ENCODE data around the gene SDK2. TPM values are rescaled to one million over a fixed set of nuclear protein-coding genes. Genes with fewer than 3 reads are reported as not detected.

The SDK2 gene
- total RNA-seq, 1 experiment from 2014 or later, result not detected

DNA sequence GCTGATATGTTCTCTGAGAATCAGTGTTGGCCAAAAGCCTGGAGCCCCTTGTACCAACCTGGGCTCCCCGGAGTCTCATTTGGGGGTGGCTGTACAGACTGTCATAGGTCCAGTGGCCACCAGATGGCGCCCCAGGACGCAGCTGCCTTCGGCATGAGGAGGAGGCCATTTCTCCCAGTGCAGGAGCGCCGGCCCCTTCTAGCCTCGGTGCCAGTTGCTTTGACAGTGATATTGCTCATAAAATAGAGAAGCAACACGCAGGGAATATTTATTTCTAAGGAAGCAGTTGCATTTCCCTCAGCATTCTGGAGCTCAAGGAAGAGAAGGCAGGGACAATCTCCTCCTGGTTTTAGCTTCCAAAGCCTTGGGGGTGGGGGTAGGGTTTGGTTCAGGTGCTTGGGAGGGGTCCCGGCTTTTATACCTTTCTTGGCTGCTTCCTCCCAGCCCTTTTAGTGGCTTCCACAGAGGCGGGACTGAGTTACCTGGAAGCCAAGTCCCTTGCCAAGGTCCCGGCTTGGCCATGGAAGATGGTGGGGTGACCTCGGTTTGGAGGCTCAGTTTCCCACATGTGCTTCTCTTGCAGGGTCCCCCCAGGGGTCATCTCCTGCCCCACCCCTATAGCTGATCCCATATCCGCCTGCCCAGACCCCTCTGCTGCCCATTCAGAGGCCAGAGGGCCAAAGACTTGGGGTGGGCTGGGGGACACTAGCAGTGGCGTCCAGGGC is 214.6 kb downstream of the SDK2 start:
- DNase-seq (ENCODE audit: low spot score), result peak; percentile 81

DNA sequence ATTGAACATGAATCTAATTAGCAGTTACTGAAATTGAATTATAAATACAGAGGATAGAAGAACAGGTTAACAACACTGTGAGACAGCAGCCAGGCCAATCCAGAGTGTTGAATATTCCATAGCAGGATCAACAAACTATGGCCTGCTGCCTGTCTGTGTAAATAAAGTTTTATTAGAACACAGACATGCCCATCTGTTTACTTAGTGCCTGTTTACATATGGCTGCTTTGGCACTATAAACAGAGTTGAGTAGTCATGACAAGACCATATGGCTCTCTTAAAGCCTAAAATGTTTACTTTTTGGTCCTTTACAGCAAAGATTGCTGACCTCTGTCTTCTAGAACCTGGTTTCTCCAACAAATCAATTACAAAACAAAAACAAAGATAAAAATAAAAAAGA is 217.0 kb downstream of the SDK2 start:
- no peak for DNase-seq (ENCODE audit: low spot score)

DNA sequence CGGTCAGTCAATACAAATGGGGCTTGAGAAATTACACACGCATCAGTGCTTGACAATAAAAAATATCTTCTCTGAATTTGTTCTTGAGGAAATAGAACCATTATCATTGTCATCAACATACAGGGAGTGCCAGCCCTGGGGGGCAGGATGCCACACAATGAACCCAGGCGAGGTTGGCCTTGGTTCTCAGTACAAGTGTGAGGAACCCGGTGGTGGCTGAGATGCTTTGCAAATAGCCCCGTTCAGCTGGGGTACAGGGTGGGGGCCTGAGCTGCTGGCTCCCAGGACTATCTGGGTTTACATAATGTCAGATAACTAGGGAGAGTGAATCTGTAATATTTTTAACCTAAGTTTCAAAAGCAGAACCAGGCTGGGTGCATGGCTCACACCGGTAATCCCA is 219.7 kb downstream of the SDK2 start:
- no peak for DNase-seq (ENCODE audit: low spot score)

DNA sequence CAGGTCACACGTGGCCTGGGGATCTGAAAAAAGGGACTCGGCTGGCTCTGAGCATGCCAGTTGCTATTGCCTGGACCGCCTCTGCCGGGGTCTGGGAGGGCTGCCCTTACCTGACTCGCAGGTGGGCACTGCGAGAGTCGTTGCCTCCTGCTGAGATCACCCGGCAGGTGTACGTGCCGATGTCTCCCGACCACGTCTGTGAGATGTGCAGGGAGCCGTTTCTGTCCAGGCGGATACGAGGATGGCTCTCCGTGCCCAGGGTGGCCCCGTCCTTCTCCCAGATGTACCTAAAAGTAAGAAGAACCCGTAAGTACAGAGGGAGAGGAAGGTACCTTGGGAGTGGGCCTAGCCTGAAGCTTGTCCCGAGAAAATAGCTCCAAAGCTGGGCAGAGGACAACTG is 220.4 kb downstream of the SDK2 start:
- DNase-seq (ENCODE audit: low spot score), result no peak

DNA sequence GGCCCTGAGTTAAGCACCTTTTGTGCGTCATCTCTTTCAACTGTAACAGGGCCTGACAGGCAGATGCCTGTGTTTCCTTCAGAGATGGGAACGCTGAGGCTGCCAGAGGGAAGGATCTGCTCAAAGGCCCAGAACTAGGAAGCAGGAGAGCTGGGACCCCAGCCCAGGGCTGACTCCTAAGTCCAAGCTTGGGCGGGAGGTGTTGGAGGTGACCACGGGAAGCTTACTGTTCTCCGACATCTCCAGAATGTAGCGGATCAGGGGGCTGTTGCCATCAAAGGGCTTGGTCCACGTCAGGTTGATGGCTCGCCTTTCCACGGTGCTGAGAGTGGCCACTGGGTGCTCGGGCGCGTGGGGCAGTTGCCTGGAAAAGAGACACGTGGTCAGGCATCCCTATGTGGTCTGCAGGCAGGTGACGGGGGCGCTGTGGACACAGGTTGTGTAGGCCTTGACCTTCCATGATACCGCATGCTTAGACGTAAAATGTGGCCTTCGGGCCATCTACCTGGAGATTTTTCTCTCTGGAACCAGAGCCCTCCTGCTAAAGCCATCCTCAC is 221.0 kb downstream of the SDK2 start:
- DNase-seq (ENCODE audit: low spot score), result no peak

DNA sequence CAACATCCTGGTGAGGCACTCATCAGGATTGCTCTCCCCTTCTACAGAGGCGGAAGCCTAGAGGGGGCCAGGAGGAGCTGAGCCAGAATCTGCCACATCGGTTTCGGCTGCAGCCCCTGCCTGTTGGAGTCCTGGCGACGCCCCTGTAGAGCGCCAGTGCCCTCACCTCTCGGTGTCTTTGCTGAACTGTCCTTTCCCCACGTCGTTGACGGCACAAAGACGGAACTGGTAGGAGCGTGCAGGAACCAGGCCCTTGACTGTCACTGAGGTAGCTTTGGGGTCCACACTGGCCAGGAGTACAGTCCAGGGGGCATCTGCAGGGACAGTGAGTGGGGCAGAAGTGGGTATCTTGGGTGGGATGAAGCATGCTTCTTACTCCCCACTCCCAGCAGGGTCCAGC is 222.1 kb downstream of the SDK2 start:
- no peak for DNase-seq (ENCODE audit: low spot score)

DNA sequence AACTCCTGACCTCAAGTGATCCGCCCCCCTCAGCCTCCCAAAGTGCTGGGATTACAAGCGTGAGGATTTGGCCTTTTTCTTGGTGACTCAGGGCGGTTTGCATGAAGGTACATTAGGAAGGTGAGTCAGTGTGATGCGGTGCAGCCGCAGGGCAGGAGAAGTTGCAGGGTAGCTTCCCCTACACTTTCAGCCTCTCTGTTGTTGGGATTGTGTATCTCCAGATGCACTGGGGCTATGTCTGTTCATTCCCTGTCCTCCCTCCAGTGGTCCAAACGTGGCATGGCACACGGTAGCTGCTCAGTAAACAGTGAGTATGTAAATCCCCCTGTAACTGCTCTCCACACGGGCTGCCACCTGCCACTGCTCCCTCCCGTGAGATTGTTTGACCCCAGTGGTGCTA is 223.3 kb downstream of the SDK2 start:
- peak; percentile 11 for DNase-seq (ENCODE audit: low spot score)

DNA sequence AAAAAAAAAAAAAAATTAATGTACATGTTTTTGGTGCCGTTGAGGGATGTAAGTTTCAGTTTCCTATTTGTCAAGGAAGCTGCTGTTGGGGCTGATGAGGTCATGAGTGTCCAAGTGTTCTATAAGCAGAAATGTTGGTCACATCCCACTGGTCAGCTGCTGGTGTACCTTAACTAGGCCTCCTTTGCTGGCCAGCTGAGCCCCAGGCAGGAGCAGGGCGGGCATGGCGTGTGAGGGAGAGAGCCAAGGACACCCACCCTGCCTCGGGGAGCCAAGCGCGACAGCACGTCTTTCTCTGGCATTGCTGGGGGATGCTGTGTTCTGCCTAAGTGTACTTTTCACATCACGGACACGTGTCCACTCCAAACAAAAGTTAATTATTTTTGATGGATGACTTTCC is 224.4 kb downstream of the SDK2 start:
- no peak for DNase-seq (ENCODE audit: low spot score)

DNA sequence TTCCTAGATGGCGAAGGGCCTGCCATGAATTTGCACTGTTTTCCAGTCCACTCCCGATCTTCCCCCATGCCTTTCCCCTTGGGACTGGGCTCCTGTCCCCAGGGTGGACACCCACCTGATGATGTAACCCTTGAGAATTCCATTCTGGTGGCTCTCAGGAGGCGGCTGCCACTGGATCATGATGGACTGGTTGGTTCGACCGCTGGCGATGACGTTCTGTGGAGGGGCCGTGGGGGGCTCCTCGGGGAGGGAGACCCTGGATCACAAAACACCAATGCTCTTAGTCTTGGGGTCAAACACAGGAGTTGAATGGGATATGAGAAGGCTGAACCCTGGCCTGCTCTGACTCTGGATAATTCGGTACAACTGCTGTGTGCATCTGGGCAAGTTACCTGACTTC is 225.2 kb downstream of the SDK2 start:
- no peak for DNase-seq (ENCODE audit: low spot score)

DNA sequence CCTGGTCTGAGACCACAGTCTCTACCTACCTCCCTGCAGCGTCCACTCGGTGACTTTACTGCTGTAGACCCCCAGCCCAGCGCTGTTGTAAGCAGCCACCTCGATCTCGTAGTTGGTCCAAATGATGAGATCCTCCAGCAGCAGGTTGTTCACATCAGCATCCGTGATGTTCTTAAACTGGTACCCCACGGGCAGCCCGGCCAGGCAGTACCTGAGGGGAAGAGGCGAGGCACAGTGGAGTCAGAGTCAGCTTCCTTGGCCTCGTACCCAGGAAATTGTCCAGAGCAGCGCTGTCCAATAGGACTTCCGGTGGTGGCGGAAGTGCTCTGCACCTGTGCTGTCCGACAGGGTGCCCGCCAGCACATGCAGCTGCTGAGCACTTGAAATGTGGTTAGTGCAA is 228.5 kb downstream of the SDK2 start:
- no peak for DNase-seq (ENCODE audit: low spot score)

DNA sequence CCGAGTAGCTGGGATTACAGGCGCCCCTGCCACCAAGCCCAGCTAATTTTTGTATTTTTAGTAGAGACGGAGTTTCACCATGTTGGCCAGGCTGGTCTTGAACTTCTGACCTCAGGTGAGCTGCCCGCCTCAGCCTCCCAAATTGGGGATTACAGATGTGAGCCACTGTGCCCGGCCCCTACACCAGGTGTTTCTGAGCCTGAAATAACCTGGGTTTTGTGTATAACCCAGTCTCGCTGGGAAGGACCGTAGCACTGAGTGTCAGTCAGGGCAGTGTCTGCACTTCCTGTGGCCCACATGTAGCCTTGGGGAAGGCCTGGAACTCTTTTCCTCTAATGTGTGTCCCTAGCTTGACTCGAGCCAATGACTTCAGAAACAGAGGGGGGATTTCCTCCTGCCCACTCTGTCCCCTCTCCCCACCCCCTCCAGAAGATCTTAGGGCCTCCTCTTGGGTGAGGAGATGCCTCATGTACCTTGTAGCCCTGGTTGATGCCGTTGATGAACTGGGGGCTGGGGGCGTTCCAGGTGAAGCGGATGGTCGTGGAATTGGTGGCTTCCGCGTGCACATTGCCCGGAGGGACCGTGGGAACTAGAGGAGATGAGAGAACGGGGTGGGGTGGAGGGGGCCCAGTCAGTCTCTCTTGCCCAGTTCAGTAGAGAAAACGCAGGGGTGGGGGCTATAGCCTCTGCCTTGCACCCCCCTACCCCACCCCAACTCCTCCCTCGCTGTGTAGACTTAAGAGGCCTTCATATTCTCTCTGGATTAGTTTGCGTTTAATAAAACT is 229.9 kb downstream of the SDK2 start:
- no peak for DNase-seq (ENCODE audit: low spot score)

DNA sequence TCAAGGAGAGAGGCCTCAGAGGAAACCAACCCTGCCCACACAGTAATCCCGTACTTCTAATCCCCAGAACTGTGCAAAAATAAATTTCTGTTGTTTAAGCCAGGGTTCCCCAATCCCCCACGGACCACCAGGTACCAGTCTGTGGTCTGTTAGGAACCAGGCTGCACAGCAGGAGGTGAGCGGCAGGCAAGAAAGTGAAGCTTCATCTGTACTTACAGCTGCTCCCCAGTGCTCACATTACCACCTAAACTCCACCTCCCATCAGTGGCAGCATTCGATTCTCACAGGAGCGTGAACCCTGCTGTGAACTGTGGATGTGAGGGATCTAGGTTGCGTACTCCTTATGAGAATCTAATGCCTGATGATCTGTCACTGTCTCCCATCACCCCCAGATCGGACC is 231.3 kb downstream of the SDK2 start:
- DNase-seq (ENCODE audit: low spot score), result no peak

DNA sequence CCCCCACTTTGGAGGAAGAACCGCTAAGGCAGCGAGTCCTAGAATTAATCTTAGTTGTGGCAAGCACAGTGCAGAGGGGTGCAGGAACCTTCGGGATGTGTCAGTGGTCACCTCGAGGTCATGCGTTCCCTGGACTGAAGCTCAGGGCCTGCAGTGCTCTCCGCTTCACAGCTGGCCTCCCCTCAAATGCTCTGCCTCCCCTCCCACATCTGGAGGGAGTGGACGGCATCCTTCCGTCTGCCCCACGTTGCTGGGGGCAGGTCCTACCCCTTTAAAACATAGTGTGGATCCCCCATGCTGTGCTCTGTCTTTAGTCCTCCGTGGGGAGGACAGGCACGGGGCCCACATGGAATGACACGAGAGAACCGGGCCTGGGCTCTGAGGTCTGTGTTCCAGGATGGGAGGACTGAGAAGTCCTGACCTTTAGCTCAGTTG is 232.9 kb downstream of the SDK2 start:
- DNase-seq (ENCODE audit: low spot score), result no peak

DNA sequence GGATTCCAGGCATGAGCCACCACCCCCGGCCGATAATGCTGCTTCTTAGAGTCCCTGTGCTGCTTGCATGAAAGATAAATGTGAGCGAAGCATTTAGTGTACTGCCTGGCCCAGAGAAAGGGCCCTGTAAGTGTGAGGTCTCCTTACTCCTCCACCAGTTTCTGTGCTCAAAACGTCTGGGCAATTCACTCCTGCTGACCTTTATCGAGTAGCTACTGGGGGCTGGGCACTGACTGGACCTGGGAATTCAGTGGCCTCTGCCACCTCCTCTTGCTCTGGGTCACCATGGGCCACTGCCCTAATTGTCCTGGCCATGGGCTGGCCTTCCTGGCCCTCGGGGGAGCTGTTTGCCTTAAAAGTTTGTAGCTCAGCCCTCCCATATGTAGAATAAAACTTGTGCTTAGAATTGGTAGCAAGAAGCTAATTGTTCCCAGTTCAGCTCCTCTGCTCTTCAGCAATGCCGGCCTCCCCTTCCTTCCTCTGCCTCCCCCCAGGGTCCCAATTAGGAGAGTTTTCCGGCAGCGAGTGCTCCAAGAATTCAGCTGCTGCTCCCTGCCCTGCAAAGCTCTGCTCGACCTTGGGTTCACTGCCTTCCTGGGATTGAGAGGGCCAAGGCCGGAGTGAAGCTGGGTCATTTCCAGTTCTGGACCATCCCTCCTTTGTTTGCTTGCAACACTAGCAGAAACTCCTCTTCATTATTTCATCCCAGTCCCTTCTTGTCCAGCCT is 233.5 kb downstream of the SDK2 start:
- DNase-seq (ENCODE audit: low spot score), result no peak

DNA sequence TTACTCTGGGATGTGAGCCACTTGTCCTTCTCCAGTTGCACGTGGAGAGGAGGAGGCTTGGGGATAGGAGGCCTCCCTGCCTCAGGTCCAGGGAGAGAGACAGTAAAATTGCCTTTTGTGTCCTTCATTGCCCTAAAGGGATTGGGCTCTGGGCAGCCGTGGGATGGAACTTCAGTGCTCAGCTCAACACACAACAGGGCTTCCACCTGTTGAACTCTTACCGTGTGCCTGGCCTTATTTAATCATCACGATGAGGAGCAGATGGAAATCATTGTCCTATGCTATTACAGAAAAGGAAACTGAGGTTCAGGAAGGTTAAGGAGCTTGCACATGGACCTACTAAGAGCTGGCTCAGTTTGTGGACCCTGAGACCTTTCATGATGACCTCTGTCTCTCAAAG is 240.0 kb downstream of the SDK2 start:
- DNase-seq (ENCODE audit: low spot score), result no peak

DNA sequence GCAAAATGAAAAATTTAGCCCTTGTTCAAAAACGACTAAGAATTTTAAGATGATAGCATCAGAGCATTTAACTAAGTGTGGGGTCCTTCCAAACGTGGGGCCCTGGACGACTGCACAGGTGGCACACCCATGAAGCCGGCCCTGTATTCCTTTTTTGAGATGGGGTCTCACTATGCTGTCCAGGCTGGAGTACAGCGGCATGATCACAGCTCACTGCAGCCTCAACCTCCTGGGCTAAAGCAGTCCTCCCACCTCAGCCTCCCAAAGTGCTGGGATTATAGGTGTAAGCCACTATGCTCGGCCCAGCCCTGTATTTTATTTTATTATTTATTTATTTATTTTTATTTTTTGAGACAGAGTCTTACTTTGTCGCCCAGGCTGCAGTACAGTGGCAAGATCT is 241.8 kb downstream of the SDK2 start:
- no peak for DNase-seq (ENCODE audit: low spot score)

DNA sequence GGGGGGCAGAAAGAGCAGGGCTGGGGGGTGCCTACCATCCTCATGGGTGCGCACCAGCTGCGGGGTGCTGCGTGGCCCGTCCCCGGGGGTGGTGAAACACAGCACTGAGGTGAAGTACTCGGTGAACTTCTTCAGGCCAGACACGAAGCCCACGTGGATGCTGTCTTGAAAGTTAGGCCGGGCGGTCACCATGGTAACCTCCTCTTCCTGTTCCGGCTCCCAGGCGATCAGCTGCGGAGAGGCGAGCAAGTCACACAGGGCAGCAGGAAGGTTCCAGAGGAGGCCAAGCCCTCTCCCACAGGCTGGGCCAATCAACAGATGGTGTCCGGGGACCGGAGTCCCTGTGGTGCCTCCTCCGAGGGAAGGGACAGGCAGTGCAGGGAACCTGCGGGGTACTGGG is 242.3 kb downstream of the SDK2 start:
- DNase-seq (ENCODE audit: low spot score), result no peak

DNA sequence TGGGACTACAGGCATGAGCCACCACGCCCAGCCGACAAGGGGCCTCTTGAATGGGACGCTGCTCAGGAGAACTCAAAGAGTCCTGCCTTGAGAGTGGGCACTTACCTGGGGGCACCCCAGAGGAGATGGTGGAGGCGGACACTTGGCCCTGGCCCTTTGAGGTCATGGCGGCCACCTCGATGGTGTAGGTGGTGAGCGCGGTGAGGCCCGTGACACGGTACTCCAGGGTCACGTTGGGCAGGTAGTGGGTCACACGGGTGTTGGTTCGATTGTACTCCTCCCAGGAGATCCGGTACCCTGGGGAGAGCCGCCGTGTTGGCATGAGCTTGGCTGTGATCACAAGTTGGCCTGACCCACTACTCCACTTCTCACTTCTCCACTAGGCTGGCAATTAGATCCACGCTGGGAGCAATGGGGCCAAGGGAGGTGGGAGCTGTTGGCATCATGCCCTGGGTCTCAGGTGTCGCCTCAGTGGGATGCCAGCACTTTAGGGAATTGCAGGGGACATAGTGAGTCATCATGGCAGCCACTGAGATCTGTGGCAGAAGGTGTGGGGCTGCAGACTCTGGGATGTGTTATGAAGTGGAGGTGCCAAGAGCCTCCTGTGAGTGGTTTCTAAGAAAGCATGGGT is 243.2 kb downstream of the SDK2 start:
- no peak for DNase-seq (ENCODE audit: low spot score)

DNA sequence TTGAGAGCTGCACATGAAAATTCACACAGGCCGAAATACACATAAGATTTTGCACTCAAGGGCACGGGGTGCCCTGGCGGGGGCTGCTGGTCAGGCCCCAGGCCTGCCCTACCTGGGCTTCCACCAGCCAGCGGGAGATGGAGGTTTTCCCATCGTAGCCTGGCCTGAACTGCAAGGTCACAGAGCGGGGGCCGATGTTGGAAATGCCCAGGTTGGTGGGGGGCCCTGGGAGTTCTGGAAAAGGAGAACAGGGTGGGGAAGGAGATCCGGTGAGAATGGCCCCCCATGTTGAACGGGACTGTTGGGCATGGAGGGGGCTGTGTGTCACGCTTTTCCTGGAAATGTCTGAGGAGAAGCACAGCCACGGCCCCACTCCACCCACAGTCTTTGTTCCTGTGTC is 245.2 kb downstream of the SDK2 start:
- DNase-seq (ENCODE audit: low spot score), result no peak

DNA sequence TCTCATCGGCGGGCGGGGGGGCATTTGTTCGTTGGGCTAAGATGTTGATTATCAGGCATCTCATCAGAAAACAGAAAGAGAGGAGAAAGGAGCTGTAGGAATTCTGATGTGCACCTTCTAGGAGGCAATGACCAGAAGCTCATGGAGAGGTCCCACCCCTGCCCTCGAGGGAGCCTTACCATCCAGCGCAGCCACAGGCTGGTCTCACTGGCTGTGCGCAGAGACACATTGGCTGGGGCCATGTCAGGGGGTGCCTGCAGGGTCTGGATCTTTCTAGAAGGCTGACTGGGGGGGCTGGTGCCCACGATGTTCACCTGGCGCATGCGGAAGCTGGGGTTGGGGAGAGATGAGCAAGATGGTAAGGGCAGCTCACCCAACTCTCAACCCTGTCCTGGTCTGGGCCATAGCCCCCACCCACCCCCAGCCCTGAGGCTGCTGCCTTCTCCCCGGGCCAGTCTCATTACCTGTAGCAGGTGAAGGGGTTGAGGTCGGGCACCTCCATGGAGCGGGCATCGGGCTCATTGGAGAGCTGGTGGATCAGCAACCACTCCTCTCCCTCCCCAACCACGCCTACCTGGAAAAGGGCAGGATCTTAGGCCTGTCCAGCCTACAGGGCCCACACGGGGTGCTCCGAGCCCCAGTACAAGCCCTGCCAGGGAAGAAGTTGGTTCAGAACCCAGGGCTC is 246.2 kb downstream of the SDK2 start:
- DNase-seq (ENCODE audit: low spot score), result no peak

DNA sequence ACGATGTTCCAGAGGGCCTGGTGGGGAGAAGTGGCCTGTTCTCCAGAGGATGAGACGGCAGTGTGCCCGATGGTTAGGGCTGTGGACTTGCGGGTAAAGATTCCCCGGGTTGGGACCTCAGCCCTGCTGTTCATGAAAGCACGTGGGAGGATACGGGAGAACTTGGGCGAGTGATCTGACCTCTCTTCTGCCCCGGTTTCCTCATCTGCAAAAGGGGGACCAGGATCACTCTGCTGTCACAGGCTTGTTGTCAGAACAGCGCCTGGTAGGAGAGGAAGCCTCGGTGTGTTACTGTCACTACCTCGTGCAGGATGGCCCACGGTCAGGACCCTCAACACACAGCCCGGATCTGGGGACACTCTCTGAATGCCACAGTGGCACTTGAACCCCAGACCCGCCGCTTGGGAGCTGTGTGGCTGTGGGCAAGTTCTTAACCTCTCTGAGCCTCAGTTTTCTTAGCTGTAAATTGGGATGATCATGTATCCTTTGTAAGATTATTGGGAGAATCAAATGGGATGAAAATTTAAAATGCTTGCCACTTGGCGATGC is 246.9 kb downstream of the SDK2 start:
- DNase-seq (ENCODE audit: low spot score), result no peak
